CD4-positive, alpha-beta T cell treated with Interleukin-1 beta for 1 hour (primary cell): ENCODE measurements around the gene AGPAT1.

Experiments
- DNase-seq, 2 donors: peaks; one replicate each; pipeline ENCODE4 v3.0.0-alpha.2; 2020 to 2022

AGPAT1 gene

DNA sequence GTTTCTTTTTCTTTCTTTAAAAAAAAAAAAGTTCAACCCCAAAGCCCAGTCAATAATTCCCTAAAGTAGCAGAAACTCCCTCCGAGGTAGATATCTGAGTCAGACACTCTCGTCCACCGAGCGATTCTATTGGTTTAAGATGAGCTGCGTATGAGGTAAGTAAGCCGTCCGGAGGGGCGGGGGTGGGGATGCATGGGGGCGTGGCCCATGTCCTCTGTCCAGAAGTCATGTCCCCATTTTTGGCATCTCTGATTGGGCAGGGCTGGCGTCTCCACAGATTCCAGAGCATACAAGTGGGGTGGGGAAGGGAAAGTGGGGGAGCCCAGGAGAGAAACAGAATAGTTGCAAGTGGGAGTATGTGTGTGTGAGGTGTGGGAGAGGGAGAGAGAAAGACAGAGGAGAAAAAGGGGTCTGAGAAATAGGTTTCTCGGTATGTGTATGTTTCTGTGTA lies 9.8 kb upstream of the AGPAT1 start:
- DNase-seq, result peak; percentile 57 to 74

DNA sequence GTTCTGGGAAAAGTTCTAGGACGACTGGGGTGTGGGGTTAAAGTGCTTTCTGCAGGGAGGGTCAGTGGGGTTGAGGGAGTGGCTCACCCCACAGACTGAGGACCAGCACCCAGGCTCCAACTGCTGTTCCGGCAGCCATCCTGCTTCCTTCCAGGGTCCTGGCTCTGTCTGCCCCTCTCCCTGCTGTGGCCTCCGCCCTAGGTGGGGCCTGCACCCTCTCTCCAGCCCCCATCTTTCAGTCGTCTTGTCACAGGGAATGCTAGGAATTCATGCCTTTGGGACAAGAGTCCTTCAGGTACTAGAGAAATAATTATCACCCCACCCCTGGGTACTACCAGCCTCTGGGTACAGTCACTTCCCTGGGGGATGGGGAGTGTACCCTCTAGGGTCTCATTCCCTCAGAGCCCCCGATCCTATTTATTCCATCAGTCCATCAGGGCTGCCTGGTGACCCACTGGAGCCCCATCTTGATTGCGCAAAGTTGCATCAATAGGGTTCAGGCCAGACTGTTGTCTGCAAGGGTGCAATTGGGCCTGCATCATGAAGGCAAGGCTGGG lies 8.3 kb upstream of the AGPAT1 start, which contains the start of gene AGER:
Gene AGER (minus strand): TSS at position 170 of the 557 bp plus-strand sequence. CDS start 31 bp downstream, at position 139.
- DNase-seq, result no peak

DNA sequence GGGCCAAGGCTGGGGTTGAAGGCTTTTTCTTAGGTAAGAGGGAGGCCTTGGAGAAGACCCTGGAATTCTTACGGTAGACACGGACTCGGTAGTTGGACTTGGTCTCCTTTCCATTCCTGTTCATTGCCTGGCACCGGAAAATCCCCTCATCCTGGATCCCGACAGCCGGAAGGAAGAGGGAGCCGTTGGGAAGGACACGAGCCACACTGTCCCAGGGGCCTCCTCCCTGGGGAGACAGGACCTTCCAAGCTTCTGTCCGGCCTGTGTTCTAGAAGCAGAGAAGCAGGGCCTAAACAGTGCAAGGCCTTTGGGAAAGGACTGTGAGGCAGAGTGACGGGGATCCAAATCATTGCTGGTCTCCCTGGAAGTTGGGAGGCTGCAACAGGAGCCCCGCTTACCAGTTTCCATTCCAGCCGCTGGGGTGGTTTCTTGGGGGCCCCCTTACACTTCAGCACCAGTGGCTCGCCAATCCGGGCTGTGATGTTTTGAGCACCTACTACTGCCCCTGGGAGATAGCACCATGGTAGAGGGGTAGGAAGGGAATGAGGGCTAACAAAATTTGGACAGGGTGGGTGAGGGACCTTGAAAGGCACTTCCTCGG lies 7.7 kb upstream of the AGPAT1 start:
- no peak for DNase-seq

DNA sequence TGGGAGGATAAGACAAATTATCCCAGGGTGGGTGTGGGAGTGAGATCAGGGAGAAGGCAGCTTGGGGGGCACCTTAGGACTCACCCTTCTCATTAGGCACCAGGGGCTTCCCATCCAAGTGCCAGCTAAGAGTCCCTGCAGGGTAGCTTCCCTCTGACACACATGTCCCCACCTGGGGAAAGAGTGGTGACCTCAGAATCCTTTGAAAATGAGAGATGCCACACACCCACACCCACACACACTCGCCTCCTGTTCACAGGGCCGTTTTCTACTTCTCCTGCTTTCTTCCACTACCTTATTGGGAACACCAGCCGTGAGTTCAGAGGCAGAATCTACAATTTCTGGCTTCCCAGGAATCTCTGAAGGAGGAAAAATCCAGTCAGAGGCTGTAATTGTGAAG lies 7.1 kb upstream of the AGPAT1 start:
- DNase-seq, result no peak

DNA sequence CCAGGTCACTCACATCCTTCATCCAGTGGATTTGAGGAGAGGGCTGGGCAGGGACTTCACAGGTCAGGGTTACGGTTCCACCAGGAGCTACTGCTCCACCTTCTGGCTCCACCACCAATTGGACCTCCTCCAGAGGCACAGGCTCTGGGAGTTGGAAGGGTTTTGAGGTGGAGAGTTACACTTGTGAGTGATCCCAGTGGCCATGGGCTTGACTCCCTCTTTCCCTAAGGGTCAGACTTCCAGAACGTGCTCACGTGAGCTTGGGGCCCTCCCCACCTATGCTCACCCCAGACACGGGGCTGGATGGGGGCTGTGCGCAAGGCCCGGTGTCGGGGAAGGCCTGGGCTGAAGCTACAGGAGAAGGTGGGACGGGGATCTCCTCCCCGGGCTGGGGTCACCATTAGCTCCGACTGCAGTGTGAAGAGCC lies 6.7 kb upstream of the AGPAT1 start:
- no peak for DNase-seq

DNA sequence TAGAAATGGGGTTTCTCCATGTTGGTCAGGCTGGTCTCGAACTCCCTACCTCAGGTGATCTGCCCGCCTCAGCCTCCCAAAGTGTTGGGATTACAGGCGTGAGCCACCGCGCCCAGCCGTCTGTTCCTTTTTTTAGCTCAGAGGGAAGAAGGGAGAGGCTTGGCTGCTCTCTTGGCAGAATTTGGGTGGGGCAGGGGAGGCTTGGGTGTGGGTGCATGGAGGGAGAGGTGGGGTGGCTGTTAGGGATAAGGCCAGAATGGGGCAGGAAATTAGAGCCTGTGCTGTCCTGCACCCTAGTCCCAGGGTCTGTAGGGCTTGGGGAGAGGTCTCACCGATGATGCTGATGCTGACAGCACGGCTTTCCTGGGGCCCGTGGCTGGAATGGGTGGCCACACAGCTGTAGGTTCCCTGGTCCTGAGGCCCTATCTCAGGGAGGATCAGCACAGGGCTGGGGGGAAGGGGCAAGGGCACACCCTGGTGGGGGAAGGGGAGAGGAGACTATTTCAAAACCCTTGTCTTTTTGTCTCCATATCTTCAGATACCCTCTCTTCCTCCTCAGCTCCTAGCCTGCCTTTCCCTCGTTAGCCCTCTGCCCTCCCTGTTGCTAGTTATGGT lies 6.1 kb upstream of the AGPAT1 start:
- no peak for DNase-seq

DNA sequence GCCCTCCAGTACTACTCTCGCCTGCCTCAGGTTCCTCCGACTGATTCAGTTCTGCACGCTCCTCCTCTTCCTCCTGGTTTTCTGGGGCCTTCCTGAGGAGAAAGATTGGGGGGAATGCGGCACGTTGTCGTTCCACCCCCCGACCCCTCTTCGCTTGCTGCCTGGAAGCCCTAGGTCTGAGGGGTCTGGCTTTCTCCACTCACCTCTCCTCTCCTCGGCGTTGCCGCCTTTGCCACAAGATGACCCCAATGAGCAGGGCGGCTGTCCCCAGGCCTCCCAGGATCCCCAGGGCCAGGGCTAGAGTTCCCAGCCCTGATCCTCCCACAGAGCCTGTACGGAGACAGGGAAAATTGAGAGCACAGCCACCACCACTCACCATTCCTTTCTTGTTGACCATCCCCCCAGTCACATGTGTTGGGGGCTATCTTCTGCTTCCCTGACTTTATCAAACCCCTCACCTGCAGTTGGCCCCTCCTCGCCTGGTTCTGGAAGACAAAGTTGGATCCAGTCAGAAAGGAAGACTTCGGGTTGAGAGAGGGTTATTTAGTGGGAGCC lies 5.3 kb upstream of the AGPAT1 start:
- DNase-seq, result no peak

DNA sequence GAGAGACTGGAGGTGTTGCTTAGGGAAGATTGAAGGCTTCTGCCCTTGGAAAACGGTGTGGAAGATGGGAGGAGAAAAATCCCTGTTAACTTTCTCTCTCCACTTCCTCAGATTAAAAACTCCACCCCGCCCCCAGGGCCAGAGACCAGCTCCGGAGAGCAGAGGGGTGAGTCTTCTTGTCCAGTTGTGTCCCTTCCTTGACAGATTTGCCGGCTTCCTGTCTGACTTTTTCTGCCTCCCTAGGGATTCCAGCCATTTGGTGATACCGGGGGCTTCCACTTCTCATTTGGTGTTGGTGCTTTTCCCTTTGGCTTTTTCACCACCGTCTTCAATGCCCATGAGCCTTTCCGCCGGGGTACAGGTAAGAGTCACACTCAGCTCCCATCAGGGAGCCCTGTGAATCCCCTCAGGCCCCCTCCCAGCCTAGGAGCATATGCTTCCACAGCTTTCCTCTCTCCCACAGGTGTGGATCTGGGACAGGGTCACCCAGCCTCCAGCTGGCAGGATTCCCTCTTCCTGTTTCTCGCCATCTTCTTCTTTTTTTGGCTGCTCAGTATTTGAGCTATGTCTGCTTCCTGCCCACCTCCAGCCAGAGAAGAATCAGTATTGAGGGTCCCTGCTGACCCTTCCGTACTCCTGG lies 4.0 kb upstream of the AGPAT1 start:
- no peak for DNase-seq

DNA sequence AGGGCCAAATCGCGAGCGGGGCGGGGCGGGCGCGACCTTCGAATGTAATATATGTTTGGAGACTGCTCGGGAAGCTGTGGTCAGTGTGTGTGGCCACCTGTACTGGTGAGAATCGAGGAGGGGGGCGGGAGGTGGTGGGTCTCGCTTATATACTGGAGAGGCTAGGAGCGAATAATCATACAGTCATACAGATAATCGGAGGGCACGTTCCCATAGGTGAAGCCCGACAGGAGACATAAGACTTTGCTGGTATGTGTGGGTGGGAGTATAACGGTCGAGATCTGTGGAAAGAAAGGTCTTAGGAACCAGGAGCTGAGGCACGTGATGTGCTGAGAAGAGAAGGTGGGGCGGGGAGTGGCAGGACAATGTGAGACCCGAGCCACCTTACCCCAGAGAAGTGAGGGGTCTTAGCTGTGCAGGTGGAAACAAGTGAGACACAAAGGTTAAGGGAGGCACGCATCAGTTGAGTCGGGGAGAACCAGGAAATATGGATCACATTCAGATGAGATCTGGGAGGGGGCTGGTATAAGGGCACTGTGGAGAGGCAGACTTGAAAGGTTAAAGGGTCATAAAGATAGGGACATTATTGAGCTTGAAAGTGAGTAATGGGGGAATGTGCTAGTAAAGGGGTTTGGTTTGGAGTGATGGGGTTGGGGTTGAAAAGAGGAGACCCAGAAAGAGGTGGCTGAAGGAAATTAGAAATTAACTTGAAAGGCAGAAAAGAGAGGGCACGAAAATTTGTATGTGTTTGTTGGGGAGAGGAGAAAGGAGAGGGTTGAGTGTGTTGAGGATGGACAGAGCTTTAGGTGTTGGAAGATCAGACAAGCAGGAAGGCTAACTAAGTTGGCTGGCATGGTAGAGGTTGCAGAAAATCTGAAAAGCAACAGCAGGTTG lies 2.9 kb upstream of the AGPAT1 start:
- no peak for DNase-seq

DNA sequence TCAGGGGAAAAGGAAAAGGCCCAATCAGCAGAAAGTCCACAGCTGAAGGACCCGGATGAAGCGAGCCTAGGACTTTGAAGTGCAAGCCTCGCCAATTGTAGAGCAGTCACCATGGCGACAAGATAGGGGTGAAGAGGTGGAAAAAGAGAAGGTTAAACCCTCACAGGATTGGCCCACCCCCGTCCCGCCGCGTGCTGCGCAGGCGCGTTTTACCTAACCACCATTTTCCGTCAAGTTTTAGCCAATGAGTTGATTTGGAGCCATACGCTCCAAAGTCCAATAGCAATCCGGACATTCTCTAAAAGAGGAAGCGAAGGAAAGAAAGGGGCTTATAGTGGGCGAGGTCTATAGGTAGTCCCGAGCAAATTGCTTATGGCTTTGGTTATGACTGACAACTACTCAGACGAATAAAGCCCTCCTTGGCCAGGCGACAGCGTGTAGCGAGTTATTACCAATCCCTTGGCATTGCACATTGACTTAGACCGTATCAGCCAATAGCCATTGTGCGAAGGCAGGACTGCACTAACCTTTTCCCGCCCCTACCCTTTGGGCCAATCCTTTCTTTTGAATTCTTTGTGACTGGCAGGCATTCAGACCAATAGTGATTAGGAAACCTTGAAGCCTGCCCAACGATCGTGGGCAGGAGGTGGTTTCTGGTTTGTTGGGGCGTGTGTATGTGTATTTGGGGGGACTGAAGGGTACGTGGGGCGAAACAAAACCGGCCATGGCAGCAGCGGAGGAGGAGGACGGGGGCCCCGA lies 2.1 kb upstream of the AGPAT1 start, which contains the start of gene RNF5:
Gene RNF5 (plus strand): TSS at position 618 of the 759 bp plus-strand sequence. CDS start 107 bp downstream, at position 725.
- DNase-seq, result peak; percentile 98 to 99

DNA sequence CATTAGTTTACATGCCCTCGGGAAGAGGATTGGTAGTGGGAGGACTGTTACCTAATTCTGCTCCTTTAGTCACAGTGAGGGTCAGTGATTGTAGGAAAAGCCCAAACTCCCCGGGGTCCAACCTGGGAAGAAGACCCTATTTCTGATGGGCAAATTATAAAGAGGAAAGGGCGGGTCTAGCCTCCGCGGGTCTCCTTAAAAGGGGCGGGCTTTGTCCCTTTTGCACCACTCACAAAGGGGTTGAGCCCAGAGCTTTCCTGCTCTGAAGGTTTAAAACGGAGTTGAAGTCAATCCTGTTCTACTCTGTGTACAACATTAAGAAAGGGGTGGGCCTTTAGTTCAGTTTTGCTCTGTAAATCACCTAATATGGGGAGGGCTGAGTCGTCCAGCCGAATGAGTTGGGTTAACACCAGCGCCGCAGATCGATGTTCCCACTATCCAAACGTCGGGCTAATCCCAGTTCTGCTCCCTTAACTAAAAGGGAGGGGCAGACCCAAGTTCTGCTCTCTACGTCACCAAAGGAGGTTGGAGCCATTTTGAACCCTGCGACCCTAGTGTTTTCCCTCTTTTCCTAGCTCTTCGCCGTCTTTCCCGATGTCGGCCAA lies 1.4 kb upstream of the AGPAT1 start:
- DNase-seq, result peak; percentile 50 to 69

DNA sequence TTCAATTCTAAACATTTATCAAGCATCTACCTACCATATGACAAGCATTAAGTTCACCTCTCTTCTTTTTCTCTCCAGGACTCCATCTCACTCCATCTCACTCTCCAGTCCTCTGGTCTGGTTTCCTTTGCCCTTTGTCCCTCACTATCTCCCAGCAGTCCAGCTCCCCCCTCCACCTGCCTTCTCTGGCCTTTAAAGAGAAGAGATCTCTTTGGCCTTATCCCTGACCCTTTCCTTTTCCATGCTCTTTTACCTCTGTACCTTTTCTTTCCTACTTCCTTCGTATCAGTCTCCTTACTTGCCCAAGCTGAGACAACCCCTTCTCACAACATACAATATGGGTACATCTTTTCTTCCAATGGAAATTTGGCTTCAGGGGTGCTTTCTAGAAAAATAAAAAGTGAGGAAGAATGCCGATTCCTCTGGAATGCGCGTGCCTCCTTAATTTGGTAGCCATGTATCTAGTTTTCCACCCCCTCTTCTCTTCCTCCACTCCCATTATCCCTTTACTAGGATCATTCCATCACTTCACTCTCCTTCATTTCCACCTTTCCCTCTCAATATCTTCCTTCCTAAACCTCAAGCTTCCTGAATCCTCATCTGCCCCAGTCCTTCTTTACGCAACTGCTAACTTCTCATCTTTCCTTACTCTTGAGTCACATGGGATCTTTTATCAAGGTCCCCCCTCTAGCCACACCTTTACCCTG lies 745 bp upstream of the AGPAT1 start:
- no peak for DNase-seq

DNA sequence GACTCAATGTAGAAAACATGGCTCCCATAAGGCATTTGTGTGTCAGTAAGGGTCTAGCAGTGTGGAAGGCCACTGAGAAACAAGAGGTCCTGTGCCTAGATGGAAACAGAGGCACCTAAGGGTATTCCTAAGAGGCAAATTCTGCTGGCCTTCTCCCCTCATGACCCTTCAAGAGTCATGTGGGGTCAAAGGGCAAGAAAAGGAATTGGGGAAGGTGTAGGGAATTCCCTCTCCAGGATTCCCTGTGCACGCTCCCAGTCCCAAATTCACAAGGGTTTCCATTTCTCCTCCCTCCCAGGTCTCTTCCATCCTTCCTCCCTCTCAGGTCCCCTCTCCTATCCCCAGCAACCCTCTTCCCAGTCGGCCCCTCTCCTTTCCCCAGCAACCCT lies 568 bp downstream of the AGPAT1 start:
- DNase-seq, result no peak

DNA sequence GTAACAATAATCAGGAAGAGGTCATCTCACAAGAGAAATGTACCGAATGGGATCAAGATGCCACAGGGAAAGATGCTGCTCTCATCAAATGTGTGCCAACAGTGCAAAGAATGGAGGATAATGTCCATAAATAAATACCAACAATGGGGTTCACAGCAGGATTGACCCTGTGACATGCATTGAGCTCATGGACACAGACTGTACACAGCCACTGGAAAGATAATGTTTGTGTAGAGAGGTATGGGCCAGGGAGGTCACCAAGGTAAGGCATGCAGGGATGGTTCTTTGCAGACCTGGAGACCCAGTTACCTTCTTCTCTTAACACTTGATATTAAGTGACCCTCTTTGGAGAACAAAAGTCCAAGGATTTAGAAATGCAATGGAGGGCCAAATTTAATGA lies 1.5 kb downstream of the AGPAT1 start:
- no peak for DNase-seq

DNA sequence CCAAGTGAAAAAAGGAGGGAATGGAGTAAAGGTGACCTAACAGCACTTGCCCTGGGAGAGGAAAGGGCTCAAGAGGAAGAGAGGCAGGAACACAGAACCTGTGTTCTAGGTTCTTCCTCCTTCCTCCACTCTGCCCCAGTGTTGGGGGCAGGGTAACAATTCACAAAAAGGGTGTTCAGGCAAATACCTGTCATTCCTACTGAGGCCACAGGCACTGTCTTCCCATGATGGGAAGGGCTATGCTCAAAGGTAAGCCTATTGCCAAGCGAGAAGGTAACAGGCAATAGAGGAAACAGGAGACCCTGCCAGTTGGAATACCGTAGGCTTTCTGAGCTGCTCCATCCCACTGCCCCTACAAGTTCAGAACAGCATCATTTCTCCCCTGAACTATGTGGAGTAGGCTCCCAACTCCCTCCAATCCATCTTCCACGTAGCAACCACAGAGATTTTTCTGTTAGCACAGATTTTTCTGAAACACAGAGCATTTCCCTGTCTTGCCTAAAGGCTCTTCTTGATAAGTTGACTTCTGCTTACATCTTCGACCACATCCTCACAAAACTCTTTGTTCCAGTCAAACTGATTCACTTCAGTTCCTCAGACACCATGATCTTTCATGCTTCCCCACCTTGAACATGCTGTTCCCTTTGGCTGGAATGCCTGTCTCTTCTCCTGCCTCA lies 2.7 kb downstream of the AGPAT1 start:
- no peak for DNase-seq

DNA sequence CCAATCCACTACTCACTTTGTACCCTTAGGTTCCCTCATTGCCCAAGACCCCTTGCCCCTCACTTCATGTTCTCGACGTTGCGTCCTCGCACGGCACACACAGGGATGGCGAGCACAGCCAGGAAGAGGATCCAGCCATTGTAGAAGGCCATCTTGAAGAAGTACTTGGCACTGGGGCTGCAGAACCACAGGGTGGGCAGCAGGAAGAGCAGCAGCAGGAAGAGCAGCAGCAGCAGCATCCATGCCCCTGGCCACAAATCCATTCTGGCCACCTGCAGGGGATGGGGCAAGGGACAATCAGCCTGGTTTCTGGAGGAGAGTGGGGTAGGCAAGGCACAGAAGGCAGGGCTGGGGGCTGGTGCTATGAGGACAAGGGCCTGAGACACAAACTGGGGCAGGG lies 4.7 kb downstream of the AGPAT1 start:
- no peak for DNase-seq

DNA sequence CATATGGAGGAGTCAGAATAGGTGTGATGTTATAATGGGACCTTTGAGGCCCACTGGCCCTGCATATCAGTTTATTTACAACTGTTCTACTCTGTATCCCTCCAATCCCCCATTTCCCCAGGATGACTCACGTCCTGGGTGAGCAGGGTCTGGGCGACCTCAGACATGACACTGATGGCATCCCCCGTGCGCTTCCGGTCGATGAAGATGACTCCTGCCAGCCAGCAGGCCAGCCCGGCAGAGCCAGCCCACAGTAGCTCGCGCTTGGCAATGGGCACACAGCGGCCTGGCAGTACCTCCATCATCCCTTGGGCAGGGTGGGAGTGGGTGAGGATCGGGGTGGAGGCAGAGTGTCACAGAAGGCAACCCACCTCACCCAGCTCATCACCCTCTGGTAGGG lies 5.6 kb downstream of the AGPAT1 start:
- DNase-seq, result no peak

DNA sequence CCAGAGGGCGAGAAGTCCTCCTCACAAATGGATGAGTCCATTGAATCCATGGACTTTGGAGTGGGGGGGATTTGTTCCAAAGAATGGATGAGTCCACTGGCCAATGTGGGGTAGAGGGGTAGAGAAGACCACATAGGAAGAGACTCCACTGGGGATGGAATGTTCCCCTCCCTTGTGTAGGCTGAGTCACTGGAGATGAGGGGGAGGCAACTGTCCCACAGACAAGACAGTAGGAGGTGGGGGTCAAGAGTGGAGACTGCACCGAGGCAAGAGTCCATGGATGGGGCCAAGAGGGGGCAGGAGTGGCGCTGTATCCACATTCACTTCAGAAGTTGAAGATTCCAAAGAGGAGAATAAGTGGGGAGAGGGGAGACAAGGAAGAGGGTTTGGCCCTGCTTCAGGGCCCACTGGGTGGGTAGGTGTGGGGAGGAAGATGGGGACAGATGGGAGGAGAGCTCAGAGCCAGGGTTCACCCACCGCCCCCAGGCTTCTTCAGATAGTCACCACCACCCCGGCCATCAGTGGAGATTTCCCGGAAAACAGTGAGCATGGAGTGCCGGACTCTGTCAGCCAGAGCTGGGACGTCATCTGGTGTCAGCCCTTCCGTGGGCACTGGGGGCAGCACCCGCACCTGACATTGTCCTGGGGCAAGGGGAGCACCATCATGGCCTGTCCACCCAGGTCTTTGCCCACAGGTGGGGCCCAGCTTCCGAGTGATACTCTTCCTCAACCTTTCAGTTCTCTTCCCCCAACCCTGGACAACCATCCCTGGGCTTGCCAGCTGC lies 6.9 kb downstream of the AGPAT1 start:
- DNase-seq, result no peak

DNA sequence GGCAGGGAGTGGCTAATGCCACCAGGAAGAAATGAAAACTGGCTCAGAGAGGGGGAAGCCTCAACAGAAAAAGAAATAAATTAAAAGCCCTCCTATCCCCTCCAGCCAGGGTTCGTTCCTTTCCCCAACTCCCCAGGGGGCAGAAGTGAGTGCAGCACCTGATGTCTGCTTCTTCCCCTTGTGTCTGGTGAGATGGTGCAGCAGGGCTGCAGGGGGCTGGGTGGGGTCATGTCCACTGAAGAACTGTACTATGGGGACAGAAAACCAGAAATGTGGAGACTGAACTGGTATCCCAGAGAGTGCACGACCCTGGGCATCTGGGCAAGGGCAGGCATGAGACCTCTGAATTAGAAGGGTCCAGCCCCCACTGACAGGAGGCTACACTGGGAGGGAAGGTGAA lies 7.5 kb downstream of the AGPAT1 start:
- DNase-seq, result no peak
